Esophagus muscularis mucosa (tissue), 4 donors: Measurements from ENCODE around the gene TMEM209. TPM values are rescaled to one million over a fixed set of nuclear protein-coding genes. Genes with fewer than 3 reads are reported as not detected.

Experiments
- DNase-seq: peaks from one replicate; pipeline ENCODE4 v3.0.0-alpha.2; 2017; ENCODE audit errors: extremely low spot score
- H3K27ac ChIP-seq, 4 donors: fragments of 200-600 bp; sonication (generic); replicated peaks in 1 of 4; 1 replicate in 3 of 4; 2 replicates in 1 of 4; pipeline ENCODE4 v1.5.1; 2016 to 2019; ENCODE audit warnings: mild to moderate bottlenecking in 1 of 4
- H3K27me3 ChIP-seq, 4 donors: fragments of 200-600 bp; sonication (generic); one replicate each; pipeline versions ENCODE4 v1.5.1 to v1.6.0; 2016 to 2019
- H3K36me3 ChIP-seq, 4 donors: fragments of 200-600 bp; sonication (generic); one replicate each; pipeline ENCODE4 v1.5.1; 2016 to 2019
- H3K4me1 ChIP-seq, 4 donors: fragments of 200-600 bp; sonication (generic); one replicate each; pipeline ENCODE4 v1.5.1; 2016 to 2019
- H3K4me3 ChIP-seq, 4 donors: fragments of 200-600 bp; sonication (generic); 1 replicate in 2 of 4; 2 replicates in 2 of 4; pipeline ENCODE4 v1.5.1; 2016 to 2019; ENCODE audit warnings: mild to moderate bottlenecking in 4 of 4, moderate library complexity in 1 of 4
- H3K9me3 ChIP-seq, 4 donors: fragments of 200-600 bp; sonication (generic); 1 replicate in 3 of 4; 2 replicates in 1 of 4; pipeline ENCODE4 v1.5.1; 2016 to 2019
- CTCF ChIP-seq, 3 experiments: fragments of 200-600 bp in 2 of 3; fragments of 450-650 bp in 1 of 3; sonication (generic) in 2 of 3; IDR thresholded peaks; one replicate each; pipeline ENCODE4 v1.5.1; 2017 to 2019; ENCODE audit warnings: antibody characterized with exemption in 3 of 3, mild to moderate bottlenecking in 2 of 3, moderate library complexity in 1 of 3
- EP300 ChIP-seq: sonication (generic); formaldehyde crosslinking; IDR thresholded peaks from one replicate; pipeline ENCODE4 v1.6.1; 2017; ENCODE audit warnings: antibody characterized with exemption
- POLR2A ChIP-seq: fragments of 450-650 bp; IDR thresholded peaks from one replicate; pipeline ENCODE4 v1.6.1; 2017; ENCODE audit warnings: antibody characterized with exemption, moderate library complexity, mild to moderate bottlenecking, low read depth
- POLR2AphosphoS5 ChIP-seq, 2 donors: sonication (generic); formaldehyde crosslinking; IDR thresholded peaks; one replicate each; pipeline ENCODE4 v1.6.1; 2017; ENCODE audit warnings: antibody characterized with exemption in 2 of 2
- WGBS: methylation state at CpG from one replicate; pipeline ENCODE4 v1.1.5; 2018; 5-methylcytosine and 5-hydroxymethylcytosine counted together
- intact Hi-C: fragments of 100-400 bp; cut with DNase I; formaldehyde crosslinking; loops from one replicate; pipeline ENCODE4 v1.15.1; 2023
- total RNA-seq, 4 donors: library from RNA; depleted of rRNA; stranded (reverse); fragments of >200 nt; gene quantifications; one replicate each; pipeline versions ENCODE4 v1.1.0 to v1.2.1, GENCODE V29; 2016

The TMEM209 gene
- total RNA-seq, 4 donors from 2014 or later, result 6.8 to 8.7 (median 8.0) TPM

DNA sequence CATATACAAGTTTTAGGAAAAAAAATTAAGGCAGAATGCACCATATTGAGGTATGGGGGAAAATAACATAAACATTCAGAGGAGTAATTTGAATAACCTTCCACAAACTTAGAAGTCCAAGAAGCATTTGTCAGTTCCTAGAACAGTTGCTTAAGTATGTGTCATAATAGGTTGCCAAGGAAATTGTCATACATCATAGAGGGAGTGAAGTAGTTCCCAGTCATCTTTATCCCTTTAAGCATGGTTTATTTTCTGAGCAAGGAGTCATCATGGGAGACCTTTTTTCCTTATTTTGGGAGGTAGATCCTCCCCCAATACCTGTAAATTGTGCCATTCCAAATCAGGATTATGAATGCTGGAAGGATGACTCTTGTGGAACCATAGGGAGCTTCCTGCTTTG is 2.4 kb upstream of the TMEM209 start, which contains the start of gene SSMEM1:
SSMEM1 (plus strand) TSS at position 219 of the 400 bp plus-strand sequence; CDS start at position 270, 51 bp downstream.
- TF ChIP-seq POLR2AphosphoS5 (IDR thresholded peaks at IDR 0.05) (no peak), EP300 (no peak), POLR2A (no peak), CTCF (IDR thresholded peaks at IDR 0.05) (no peak)
- peaks cover 0 to 13% (median 9%) of the 10 kb centered on the region in 4 donors for H3K36me3 ChIP-seq
- DNase-seq, result no peak
- H3K27ac ChIP-seq, result no peak within 1 kb of the TSS
- H3K4me1 ChIP-seq, result peaks cover 4 to 14% (median 10%) of the 10 kb centered on the region in 4 donors
- no peak within 1 kb of the TSS for H3K4me3 ChIP-seq
- peaks cover 0 to under 1% (median 0%) of the 10 kb centered on the region in 4 donors for H3K27me3 ChIP-seq
- H3K9me3 ChIP-seq, result no peaks in the 10 kb centered on the region
- intact Hi-C loops, result loop anchor here (10.0 kb wide), 1 partner anchor 227 kb away; no protein-coding TSS in a partner anchor

- no peak for DNase-seq
- TF ChIP-seq CTCF (IDR thresholded peaks at IDR 0.05) (no peak), POLR2A (no peak), EP300 (no peak), POLR2AphosphoS5 (IDR thresholded peaks at IDR 0.05) (no peak)
- peaks cover 4 to 19% (median 12%) of the 10 kb centered on the region in 4 donors for H3K36me3 ChIP-seq
- peaks cover 4 to 14% (median 10%) of the 10 kb centered on the region in 4 donors for H3K4me1 ChIP-seq
- no peak overlapping the region for H3K27ac ChIP-seq
- no peaks in the 10 kb centered on the region for H3K27me3 ChIP-seq
- WGBS, result 87% methylated on average over 5 of the region's 5 CpGs
- H3K9me3 ChIP-seq, result no peaks in the 10 kb centered on the region
- intact Hi-C loops, result loop anchor here (10.0 kb wide), 1 partner anchor 228 kb away; no protein-coding TSS in a partner anchor
- H3K4me3 ChIP-seq, result no peak overlapping the region
Measured at GRCh38 chr7:130207033-130207432, 1.8 kb upstream of the TMEM209 start.

DNA sequence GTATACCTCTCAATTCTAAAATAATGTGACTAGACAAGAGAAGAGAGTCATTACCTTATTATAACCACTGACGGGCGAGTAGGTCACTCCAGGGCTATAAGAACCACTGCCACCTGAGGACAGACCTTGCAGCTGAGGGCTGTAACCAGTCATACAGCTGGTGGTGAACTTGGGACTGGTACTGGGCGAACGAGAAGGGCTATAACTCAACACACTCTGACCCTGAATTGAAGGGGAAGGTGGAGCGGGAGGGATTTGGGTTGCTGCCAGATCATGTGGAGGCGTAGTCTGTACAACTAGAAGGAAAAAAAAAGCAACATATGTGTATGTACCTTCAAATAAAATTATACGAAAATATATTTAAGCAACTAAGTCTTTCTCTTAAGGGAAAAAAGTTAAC is 3.4 kb downstream of the TMEM209 start:
- Histone ChIP-seq H3K4me3 (no peak overlapping the region), H3K4me1 (peaks cover 4 to 14% (median 10%) of the 10 kb centered on the region in 4 donors), H3K27me3 (no peaks in the 10 kb centered on the region), H3K9me3 (no peaks in the 10 kb centered on the region), H3K36me3 (peaks cover 18 to 69% (median 39%) of the 10 kb centered on the region in 4 donors), H3K27ac (no peak overlapping the region)
- DNase-seq, result no peak
- 87% methylated on average over 7 of the region's 7 CpGs for WGBS
- intact Hi-C loops, result loop anchor here (10.0 kb wide), 1 partner anchor 233 kb away; no protein-coding TSS in a partner anchor
- no peak for TF ChIP-seq POLR2A
- TF ChIP-seq CTCF (IDR thresholded peaks at IDR 0.05), result no peak
- TF ChIP-seq EP300, result no peak
- TF ChIP-seq POLR2AphosphoS5 (IDR thresholded peaks at IDR 0.05), result no peak

DNA sequence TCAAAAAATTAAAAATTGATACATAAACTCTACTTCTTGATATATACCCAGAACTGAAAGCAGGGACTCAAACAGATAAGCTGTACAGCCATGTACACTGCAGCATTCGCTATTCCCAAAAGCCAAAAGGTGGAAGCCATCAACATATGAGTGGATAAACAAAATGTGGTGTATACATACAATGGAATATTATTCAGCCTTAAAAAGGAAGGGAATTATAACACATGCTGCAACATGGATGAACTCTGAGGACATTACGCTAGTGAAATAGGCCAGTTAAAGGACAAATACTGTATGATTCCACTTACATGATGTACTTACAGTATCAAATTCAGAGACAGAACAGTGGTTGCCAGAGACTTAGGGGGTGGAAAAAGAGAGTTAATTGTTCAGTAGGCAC is 8.1 kb downstream of the TMEM209 start:
- H3K27me3 ChIP-seq, result no peaks in the 10 kb centered on the region
- peaks cover 18 to 78% (median 41%) of the 10 kb centered on the region in 4 donors for H3K36me3 ChIP-seq
- H3K4me3 ChIP-seq, result no peak overlapping the region
- WGBS, result 71% methylated on average over 2 of the region's 2 CpGs
- no peaks in the 10 kb centered on the region for H3K4me1 ChIP-seq
- H3K27ac ChIP-seq, result no peak overlapping the region
- no peak for DNase-seq
- H3K9me3 ChIP-seq, result no peaks in the 10 kb centered on the region
- TF ChIP-seq POLR2A, result no peak
- TF ChIP-seq EP300, result no peak
- TF ChIP-seq POLR2AphosphoS5 (IDR thresholded peaks at IDR 0.05), result no peak
- TF ChIP-seq CTCF (IDR thresholded peaks at IDR 0.05), result no peak
- intact Hi-C loops, result no loop called here

- DNase-seq, result no peak
- WGBS, result 64% methylated on average over 2 of the region's 2 CpGs
- no peak overlapping the region for H3K4me3 ChIP-seq
- H3K36me3 ChIP-seq, result peaks cover 11 to 78% (median 40%) of the 10 kb centered on the region in 4 donors
- no peaks in the 10 kb centered on the region for H3K9me3 ChIP-seq
- TF ChIP-seq POLR2A (no peak), CTCF (IDR thresholded peaks at IDR 0.05) (no peak), POLR2AphosphoS5 (IDR thresholded peaks at IDR 0.05) (no peak), EP300 (no peak)
- H3K27me3 ChIP-seq, result no peaks in the 10 kb centered on the region
- no peak overlapping the region for H3K27ac ChIP-seq
- intact Hi-C loops, result no loop called here
- H3K4me1 ChIP-seq, result no peaks in the 10 kb centered on the region
Measured at GRCh38 chr7:130196476-130196875, 8.7 kb downstream of the TMEM209 start.
